ENCODE data around the gene GSAP.
"Not testable (repeated sequence)": the region's sequence is repeated elsewhere in the genome, so short reads cannot be mapped to it uniquely, and the experiment has no call there.

Gene GSAP

DNA sequence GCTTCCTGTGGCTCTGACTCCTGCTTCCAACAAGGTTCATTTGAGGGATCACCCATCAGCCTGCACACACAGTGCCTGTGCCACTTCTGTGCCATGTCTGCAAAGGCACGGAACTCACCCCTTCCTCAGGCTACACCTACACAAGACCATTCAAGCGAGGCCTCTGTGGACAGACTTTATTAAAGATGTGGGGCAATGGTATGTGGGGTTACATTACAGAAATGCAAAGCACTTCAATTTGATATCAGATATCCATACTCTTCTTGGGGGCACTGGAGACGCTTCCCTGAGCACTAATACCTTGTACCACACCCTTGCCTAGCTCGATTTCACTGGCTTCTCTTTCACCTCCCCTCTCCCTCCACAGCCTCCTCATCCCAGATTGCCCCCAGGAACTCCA is 132.1 kb downstream of the GSAP start:
- DNase-seq (ENCODE audit: low spot score) = no peak

DNA sequence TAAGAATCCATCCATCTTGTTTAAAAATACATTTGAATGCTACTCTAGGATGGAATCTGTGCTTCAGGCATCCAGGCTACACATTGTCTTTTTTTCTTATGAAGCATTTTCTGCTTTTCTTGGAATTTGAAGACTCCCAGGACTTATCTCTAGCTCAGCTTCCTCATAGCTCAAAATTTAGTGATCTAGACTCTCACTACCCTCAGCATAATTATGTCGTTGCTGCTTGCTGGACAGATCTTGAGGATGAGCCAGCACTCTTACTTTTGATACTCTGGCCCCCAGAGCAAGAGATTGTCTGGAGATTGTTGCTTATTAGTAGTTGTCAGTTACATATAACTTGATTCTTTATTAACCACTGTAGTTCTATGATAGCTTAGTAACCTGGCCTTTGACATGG is 133.3 kb downstream of the GSAP start:
- no peak for DNase-seq (ENCODE audit: low spot score)

DNA sequence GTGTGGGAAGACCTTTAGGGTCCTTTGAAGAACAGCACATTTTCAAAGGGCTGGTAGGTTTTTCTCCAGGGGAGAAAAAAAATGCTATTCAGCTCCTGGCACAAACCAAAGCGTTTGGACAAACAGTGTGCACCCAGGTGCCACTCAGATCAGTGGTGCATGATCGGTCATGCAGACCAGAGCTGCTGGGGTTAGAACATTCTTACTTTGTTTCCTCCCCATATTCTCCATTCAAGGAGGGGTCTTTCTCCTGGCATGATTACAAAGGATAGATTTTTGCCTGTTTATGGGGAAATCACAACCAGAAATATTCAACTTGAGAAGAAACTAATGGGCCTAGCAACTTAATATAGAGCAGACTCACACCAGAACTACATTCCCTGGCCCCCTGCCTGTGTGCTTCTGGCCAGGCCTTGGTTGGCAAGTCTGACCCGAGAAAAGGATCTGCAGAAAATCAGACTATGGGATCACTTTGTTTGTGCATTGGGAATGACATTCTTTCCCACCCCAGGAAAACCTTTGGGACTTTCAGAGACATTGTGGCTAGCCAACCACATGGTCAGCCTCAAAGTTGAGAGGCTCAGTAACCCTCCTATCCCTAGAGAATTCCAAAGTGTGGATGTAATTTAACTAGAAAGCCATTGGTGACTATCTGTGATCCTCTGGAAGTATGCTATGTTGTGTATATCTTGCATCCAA is 134.2 kb downstream of the GSAP start:
- peak; percentile 23 for DNase-seq (ENCODE audit: low spot score)

DNA sequence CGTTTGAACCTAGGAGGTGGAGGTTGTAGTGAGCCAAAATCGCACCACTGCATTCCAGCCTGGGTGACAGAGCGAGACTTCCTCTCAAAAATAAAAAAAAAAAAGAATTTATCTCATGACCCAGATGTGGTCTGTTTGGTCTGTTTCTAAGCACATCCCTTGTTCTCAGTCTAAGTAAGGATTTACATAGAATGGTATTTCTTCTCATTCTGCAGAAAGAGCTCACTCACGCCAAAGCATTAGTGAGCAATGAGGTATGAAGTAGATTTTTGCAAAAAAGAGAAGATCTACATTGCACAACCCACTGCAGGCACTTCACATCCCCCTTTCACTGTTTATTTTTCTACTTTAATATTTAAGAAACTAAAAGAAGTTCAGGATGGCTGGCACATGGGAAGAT is 140.0 kb downstream of the GSAP start:
- DNase-seq (ENCODE audit: low spot score) = no peak

DNA sequence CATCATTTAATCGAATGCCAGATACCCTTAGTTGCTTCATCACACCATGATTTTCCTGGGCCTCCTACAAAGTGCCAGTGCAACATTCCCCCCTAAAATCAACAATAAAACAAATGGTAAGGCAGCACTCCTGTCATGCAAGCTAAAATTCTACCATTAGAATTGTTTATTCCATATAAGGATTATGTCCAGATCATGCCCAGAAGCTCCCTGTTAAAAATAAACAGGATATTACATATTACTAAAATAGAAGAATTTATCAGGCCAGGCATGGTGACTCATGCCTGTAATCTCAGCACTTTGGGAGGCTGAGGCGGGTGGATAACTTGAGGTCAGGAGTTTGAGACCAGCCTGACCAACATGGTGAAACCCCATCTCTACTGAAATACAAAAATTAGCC is 140.5 kb downstream of the GSAP start:
- DNase-seq (ENCODE audit: low spot score) = not testable (repeated sequence)

DNA sequence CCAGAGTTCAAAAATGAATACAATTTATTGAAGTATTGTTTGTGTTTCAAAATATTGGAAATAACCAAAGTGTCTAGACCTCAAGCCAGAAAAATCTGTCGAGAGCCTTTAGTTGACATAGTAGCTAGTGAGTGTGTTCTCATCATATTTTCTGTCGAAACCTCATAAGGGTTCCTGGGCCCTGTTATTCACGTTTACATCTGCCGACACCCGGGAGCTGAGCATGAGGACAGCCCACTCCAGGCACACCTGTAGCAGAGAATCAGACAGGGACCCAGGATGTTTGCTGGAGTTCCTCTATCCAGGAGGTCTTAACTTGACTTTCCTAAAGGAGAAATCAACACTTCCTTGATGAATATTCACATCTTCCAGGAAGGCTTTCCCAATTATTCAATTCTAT is 144.4 kb downstream of the GSAP start:
- no peak for DNase-seq (ENCODE audit: low spot score)

DNA sequence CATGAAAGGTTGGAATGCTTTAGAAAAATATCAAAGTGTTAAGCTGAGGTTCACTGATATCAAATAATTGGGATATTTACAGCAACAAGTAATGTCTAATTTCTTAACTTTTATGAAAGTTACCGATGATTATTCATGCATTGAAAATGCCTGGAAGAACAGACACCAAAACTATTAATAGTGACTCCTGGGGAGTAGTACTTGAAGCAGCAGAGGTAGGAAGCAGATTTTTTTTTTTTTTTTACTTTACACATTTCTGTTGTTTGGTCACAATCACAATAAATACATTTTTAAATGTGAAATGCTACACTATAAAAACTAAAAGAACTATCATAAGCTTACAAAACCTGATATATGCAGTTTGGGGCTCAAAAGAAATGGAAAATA is 146.1 kb downstream of the GSAP start:
- DNase-seq (ENCODE audit: low spot score) = no peak

DNA sequence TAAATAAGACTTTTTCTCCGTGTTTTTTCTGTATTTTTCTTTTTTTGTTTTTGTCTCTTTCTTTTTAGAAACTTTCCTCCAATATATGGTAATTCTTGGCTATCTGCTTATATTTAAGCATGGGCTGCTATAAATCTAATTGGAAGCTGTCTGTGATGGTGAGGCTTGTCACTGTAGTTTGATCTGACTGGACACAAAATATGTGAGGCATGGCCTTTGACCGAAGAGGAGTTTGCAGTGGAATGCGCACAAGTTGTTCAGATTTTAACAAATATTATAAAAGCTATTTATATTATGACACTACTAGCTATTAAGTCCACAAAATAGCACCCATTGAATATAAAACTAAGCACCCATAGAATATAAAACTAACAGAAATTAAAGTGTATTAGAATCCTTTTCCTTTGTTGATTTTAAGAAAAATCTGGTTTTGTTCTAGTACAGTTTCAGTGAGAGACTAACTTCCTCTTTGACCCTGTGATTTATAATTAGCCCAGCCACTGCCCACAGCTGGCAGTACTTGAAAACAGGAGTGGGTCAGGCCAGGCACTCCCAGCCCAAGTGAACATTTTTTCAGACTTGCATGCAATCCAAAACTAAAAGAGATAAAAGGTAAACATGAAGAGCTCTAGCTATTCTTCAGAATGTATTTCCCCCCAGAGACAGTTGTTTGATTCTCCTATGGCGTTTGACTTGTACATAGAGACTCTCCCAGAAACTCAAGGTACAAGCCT is 146.6 kb downstream of the GSAP start:
- DNase-seq (ENCODE audit: low spot score) = peak; percentile 33

DNA sequence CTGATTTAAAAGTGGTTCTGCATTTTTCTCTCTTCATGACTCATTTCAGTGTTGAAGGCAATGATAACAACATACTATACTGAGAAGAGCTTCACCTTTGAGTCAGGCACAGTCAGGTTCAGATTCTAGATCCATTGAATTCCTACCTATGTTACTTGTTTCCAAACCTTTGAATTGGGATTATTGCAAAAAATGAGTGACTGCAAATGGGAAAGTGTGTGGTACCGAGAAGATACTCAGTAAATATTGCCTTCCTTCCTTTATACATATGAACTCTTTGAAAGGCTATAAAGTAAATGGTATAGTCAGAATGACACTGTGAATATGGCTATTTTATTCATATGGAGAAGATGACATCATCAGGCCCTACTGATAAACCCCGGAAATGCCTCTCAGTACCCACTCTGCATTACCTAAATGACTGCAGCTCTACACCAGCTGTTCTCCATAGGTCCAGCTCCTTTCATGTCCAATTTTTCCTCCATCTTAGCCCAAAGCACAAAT is 149.8 kb downstream of the GSAP start:
- DNase-seq (ENCODE audit: low spot score) = no peak

DNA sequence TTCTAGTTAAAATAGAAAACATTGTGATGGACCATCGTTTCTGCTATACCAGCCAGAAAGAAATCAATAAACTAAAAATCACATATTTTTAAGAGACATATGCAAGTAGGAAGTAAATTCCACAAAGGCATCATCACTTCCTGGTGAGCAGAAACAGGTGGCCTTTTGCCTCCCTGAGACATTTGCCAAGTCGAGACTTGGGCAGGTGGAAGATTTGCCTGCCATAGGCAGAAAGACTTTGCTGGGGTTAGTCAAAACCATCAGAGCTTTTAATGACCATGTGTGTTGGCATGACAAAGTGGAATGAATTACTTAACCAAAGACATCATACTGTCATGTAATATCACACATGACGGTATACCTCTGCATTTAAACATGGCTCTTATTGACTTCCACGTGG is 150.5 kb downstream of the GSAP start:
- no peak for DNase-seq (ENCODE audit: low spot score)

DNA sequence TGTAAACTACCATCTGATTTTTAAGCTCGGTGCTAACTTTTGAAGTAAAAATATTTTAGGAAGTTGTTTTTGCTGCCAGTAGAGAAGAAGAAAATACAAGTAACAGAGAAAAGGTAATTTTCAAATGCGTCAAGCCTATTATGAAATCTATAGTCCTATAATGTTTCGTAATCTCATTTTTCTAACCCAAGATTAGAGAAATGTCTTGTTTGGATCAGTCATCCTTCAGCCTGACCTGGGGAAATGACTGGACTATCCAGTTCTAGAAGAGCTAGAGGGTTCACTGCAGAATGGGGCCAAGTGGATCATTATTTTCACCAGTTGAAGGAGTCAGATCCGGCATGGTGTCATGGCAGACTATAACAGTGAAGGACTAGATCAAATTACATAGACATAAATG is 153.8 kb downstream of the GSAP start:
- DNase-seq (ENCODE audit: low spot score) = no peak

Data from AG20443 (cell line).